Trophoblast cell (in vitro differentiated cells and primary cell): ENCODE data around the gene COL23A1.

Experiments
- DNase-seq, 2 donors: peaks; one replicate each; pipeline ENCODE4 v3.0.0-alpha.2; 2016
- H2AFZ ChIP-seq: 2 replicates; pipeline ENCODE4 v1.6.1; 2013; ENCODE audit warnings: low read length, moderate library complexity, mild to moderate bottlenecking; ENCODE audit not compliant: insufficient read depth, poor library complexity
- H2AK5ac ChIP-seq: 2 replicates; pipeline ENCODE4 v1.6.1; 2013; ENCODE audit warnings: mild to moderate bottlenecking, low read length
- H2BK120ac ChIP-seq: 2 replicates; pipeline ENCODE4 v1.6.1; 2013; ENCODE audit warnings: low read length, mild to moderate bottlenecking, moderate library complexity; ENCODE audit not compliant: insufficient read depth, poor library complexity
- H2BK12ac ChIP-seq: 2 replicates; pipeline ENCODE4 v1.6.1; 2013; ENCODE audit warnings: mild to moderate bottlenecking, low read length, moderate library complexity
- H2BK5ac ChIP-seq: 2 replicates; pipeline ENCODE4 v1.6.1; 2013; ENCODE audit warnings: low read length, low read depth, moderate library complexity, mild to moderate bottlenecking; ENCODE audit not compliant: poor library complexity
- H3K14ac ChIP-seq: 2 replicates; pipeline ENCODE4 v1.6.1; 2013; ENCODE audit warnings: mild to moderate bottlenecking, low read length
- H3K18ac ChIP-seq: 2 replicates; pipeline ENCODE4 v1.6.1; 2013; ENCODE audit warnings: mild to moderate bottlenecking, low read length
- H3K23ac ChIP-seq: 2 replicates; pipeline ENCODE4 v1.6.1; 2013; ENCODE audit warnings: low read length
- H3K27ac ChIP-seq: 2 replicates; pipeline ENCODE4 v1.5.1; 2013; ENCODE audit warnings: low read depth, mild to moderate bottlenecking, inconsistent platforms, low read length, moderate library complexity
- H3K27me3 ChIP-seq: 2 replicates; pipeline ENCODE4 v1.6.1; 2013; ENCODE audit warnings: inconsistent platforms, mild to moderate bottlenecking, low read length, moderate library complexity; ENCODE audit not compliant: insufficient read depth
- H3K36me3 ChIP-seq, 2 experiments: 1 replicate in 1 of 2; 2 replicates in 1 of 2; pipeline ENCODE4 v1.6.1; 2013; ENCODE audit warnings: low read length in 2 of 2, mild to moderate bottlenecking in 2 of 2, moderate library complexity in 1 of 2; ENCODE audit not compliant: insufficient read depth in 2 of 2, control insufficient read depth in 1 of 2
- H3K4ac ChIP-seq: 2 replicates; pipeline ENCODE4 v1.6.1; 2013; ENCODE audit warnings: low read depth, mild to moderate bottlenecking, low read length, moderate library complexity
- H3K4me1 ChIP-seq, 2 experiments: 1 replicate in 1 of 2; 2 replicates in 1 of 2; pipeline ENCODE4 v1.6.1; 2013; ENCODE audit warnings: low read length in 2 of 2, mild to moderate bottlenecking in 2 of 2, moderate library complexity in 1 of 2; ENCODE audit not compliant: insufficient read depth in 2 of 2, control insufficient read depth in 1 of 2
- H3K4me2 ChIP-seq: 2 replicates; pipeline ENCODE4 v1.6.1; 2013; ENCODE audit warnings: inconsistent platforms, mild to moderate bottlenecking, low read length, moderate library complexity
- H3K4me3 ChIP-seq: 2 replicates; pipeline ENCODE4 v1.5.1; 2013; ENCODE audit warnings: mild to moderate bottlenecking, low read depth, low read length, inconsistent platforms
- H3K79me1 ChIP-seq: one replicate; pipeline ENCODE4 v1.6.1; 2013; ENCODE audit warnings: low read length
- H3K79me2 ChIP-seq: 2 replicates; pipeline ENCODE4 v1.6.1; 2013; ENCODE audit warnings: low read length, mild to moderate bottlenecking; ENCODE audit not compliant: control insufficient read depth, insufficient read depth, poor library complexity
- H3K9ac ChIP-seq: 2 replicates; pipeline ENCODE4 v1.6.1; 2013; ENCODE audit warnings: mild to moderate bottlenecking, low read length
- H3K9me3 ChIP-seq: 2 replicates; pipeline ENCODE4 v1.6.1; 2013; ENCODE audit warnings: low read depth, mild to moderate bottlenecking, control low read depth, inconsistent platforms, low read length; ENCODE audit not compliant: insufficient read depth
- H4K12ac ChIP-seq: 2 replicates; pipeline ENCODE4 v1.6.1; 2013; ENCODE audit warnings: low read depth, mild to moderate bottlenecking, low read length, moderate library complexity
- H4K8ac ChIP-seq: 2 replicates; pipeline ENCODE4 v1.6.1; 2013; ENCODE audit warnings: low read depth, mild to moderate bottlenecking, low read length, moderate library complexity
- H4K91ac ChIP-seq: one replicate; pipeline ENCODE4 v1.6.1; 2013; ENCODE audit warnings: low read depth, mild to moderate bottlenecking, low read length, moderate library complexity
- WGBS: extraction: QIAGEN DNeasy Blood & Tissue Kit; methylation state at CpG from one replicate; pipeline ENCODE4 v1.1.7; 2013; ENCODE audit warnings: missing lambda C conversion rate; ENCODE audit not compliant: insufficient read length, insufficient coverage; ENCODE audit errors: extremely low coverage; 5-methylcytosine and 5-hydroxymethylcytosine counted together

The COL23A1 gene

DNA sequence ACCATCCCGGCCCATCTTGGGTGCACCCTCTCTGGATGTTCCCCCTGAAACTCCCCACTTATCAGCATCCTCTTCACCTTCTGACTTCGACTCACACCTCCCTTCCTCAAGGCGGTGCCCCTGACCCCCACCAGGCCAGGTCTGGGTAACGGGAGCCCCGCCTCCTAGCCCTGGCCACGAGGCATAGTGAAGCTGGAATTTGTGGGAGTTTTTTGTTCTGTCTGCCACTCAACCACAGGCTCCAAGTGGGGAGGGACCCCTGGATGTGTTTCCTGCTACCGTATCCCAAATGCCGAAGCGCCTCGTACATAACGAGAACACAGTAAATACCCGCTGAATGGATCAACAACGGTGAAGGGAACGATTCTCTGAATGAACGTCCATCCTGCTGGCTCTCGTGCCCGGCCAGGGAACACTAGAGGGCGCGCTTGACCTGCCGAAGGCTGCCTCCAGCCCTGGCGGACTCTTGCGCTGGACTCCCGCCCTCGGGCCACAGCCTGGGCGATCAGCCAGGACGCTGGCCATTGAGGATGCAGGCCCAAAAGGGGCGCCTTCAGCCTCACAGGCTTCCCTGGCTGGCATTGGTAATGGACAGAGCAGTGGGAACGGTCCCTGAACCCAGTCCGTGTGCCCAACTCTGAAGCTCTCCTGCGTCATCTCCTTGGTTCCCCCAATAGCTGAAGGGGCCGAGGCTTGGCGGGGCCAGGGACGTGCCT lies 310.3 kb downstream of the COL23A1 start:
- H3K9ac ChIP-seq = no peak overlapping the region
- peak overlapping the region; percentile 12 for H3K4me2 ChIP-seq
- H3K27me3 ChIP-seq = no peaks in the 10 kb centered on the region
- no peak overlapping the region for H3K18ac ChIP-seq
- no peaks in the 10 kb centered on the region for H3K36me3 ChIP-seq
- no peaks in the 10 kb centered on the region for H3K79me1 ChIP-seq
- DNase-seq = peak; percentile 73 to 94
- WGBS = no CpG with 5 or more reads among the region's 33 CpGs
- H3K79me2 ChIP-seq = no peaks in the 10 kb centered on the region
- no peak overlapping the region for H2BK12ac ChIP-seq
- no peak overlapping the region for H2BK120ac ChIP-seq
- no peak overlapping the region for H2BK5ac ChIP-seq
- no peak overlapping the region for H4K91ac ChIP-seq
- no peak overlapping the region for H2AK5ac ChIP-seq
- no peak overlapping the region for H3K14ac ChIP-seq
- H2AFZ ChIP-seq = no peak overlapping the region
- H3K4me3 ChIP-seq = no peak overlapping the region
- H3K23ac ChIP-seq = no peak overlapping the region
- H3K4ac ChIP-seq = no peak overlapping the region
- H4K12ac ChIP-seq = no peak overlapping the region
- H3K4me1 ChIP-seq = peaks cover 0 to 3% of the 10 kb centered on the region in 2 experiments
- H4K8ac ChIP-seq = no peak overlapping the region
- no peak overlapping the region for H3K27ac ChIP-seq
- peaks cover 17% of the 10 kb centered on the region for H3K9me3 ChIP-seq

GRCh38 chr5:178279026-178279722 lies 311.0 kb downstream of the COL23A1 start:
- no peak overlapping the region for H3K4me2 ChIP-seq
- no peaks in the 10 kb centered on the region for H3K79me1 ChIP-seq
- H3K36me3 ChIP-seq = no peaks in the 10 kb centered on the region
- H3K14ac ChIP-seq = no peak overlapping the region
- no peak overlapping the region for H3K18ac ChIP-seq
- H3K4ac ChIP-seq = no peak overlapping the region
- no peak overlapping the region for H2BK120ac ChIP-seq
- no peak overlapping the region for H4K8ac ChIP-seq
- H2AFZ ChIP-seq = no peak overlapping the region
- H3K27me3 ChIP-seq = no peaks in the 10 kb centered on the region
- no peak overlapping the region for H4K91ac ChIP-seq
- no peak overlapping the region for H3K9ac ChIP-seq
- peaks cover 0 to 3% of the 10 kb centered on the region in 2 experiments for H3K4me1 ChIP-seq
- H3K79me2 ChIP-seq = no peaks in the 10 kb centered on the region
- no peak overlapping the region for H4K12ac ChIP-seq
- no peak overlapping the region for H3K4me3 ChIP-seq
- H2AK5ac ChIP-seq = no peak overlapping the region
- H2BK5ac ChIP-seq = no peak overlapping the region
- WGBS = no CpG with 5 or more reads among the region's 14 CpGs
- H3K23ac ChIP-seq = no peak overlapping the region
- no peak overlapping the region for H2BK12ac ChIP-seq
- no peak overlapping the region for H3K27ac ChIP-seq
- no peak for DNase-seq
- H3K9me3 ChIP-seq = peaks cover 17% of the 10 kb centered on the region

DNA sequence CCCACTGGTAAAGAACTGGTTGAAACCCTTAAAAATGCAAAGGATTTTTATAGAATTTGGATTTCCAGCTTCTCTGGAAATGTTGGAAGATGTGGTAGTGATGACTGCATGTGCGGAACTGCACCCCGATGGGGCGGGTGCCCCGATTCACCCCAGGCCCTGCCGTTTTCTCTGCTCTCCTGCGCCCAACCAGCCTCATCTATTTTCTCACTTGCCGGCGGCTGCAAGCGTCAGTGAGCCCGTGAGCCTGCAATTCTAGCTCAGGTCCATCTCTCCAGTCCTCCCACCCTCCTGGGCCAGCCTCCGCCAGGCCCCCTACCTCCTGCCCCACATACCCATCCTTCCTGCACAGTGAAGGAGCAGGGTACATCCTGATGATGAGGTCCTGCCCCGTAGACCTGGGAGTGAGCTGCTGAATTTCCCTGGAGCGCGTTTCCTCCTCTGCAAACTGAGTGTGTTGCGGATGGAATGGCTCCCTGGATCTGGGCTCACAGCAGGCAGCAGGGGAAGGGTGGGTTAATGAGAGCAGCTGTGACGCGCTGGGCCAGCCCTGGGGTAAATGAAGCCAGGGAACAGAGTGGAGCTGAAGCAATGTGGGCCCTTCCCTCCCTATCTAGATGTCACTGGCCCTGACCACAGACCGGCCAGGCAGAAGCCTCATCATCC lies 311.7 kb downstream of the COL23A1 start:
- H3K4me1 ChIP-seq = peaks cover 0 to 6% of the 10 kb centered on the region in 2 experiments
- no peak overlapping the region for H3K4me2 ChIP-seq
- no peak overlapping the region for H2AK5ac ChIP-seq
- no peak overlapping the region for H3K9ac ChIP-seq
- H3K18ac ChIP-seq = no peak overlapping the region
- no peak overlapping the region for H3K27ac ChIP-seq
- no peak overlapping the region for H3K4me3 ChIP-seq
- no peak overlapping the region for H3K4ac ChIP-seq
- no peak overlapping the region for H4K91ac ChIP-seq
- no peak overlapping the region for H2BK5ac ChIP-seq
- no CpG with 5 or more reads among the region's 18 CpGs for WGBS
- no peaks in the 10 kb centered on the region for H3K79me1 ChIP-seq
- no peak overlapping the region for H4K12ac ChIP-seq
- H3K36me3 ChIP-seq = no peaks in the 10 kb centered on the region
- no peak overlapping the region for H4K8ac ChIP-seq
- H2BK120ac ChIP-seq = no peak overlapping the region
- DNase-seq = peak in 1 of 2 donors; percentile 19
- no peaks in the 10 kb centered on the region for H3K79me2 ChIP-seq
- H3K27me3 ChIP-seq = no peaks in the 10 kb centered on the region
- no peak overlapping the region for H2BK12ac ChIP-seq
- no peak overlapping the region for H3K23ac ChIP-seq
- peaks cover 17% of the 10 kb centered on the region for H3K9me3 ChIP-seq
- no peak overlapping the region for H3K14ac ChIP-seq
- H2AFZ ChIP-seq = no peak overlapping the region

DNA sequence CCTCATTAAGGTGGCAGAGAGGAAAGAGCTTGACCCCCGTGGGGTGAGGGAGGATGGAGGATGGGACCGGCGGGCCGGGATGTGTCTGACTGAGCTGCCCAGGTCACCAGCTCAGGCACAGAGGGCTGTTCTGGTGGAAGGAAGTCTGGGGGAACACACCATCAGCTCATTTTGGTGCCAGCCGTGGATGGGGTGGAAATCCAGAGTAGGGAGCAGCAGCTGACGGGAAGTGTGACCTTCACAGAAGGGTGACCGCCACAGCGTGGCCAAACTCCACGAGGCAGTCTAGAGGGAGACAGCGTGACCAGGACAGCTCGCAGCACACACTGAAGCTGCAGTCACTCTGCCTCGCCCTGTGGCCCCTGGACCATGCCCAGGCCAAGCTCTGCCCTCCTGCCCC lies 312.3 kb downstream of the COL23A1 start:
- Histone ChIP-seq H3K4ac (no peak overlapping the region), H4K12ac (no peak overlapping the region), H3K4me3 (no peak overlapping the region), H2AFZ (no peak overlapping the region), H3K14ac (no peak overlapping the region), H2BK120ac (no peak overlapping the region), H3K9me3 (peaks cover 17% of the 10 kb centered on the region), H2BK5ac (no peak overlapping the region), H3K23ac (no peak overlapping the region), H3K18ac (no peak overlapping the region), H3K27ac (no peak overlapping the region), H3K79me2 (no peaks in the 10 kb centered on the region), H2AK5ac (no peak overlapping the region), H4K8ac (no peak overlapping the region), H2BK12ac (no peak overlapping the region), H3K27me3 (no peaks in the 10 kb centered on the region), H3K4me1 (peaks cover 0 to 6% of the 10 kb centered on the region in 2 experiments), H3K79me1 (no peaks in the 10 kb centered on the region), H3K36me3 (no peaks in the 10 kb centered on the region), H3K4me2 (no peak overlapping the region), H3K9ac (no peak overlapping the region), H4K91ac (no peak overlapping the region)
- no peak for DNase-seq
- no CpG with 5 or more reads among the region's 12 CpGs for WGBS
